HG03066 (cell line): ENCODE measurements around the gene RUNX1.

Experiments
- ATAC-seq: cut with Tn5 transposase; IDR thresholded peaks from one replicate; pipeline ENCODE4 v1.9.1; 2021; ENCODE audit warnings: low read depth; ENCODE audit not compliant: unreplicated experiment

Gene RUNX1

DNA sequence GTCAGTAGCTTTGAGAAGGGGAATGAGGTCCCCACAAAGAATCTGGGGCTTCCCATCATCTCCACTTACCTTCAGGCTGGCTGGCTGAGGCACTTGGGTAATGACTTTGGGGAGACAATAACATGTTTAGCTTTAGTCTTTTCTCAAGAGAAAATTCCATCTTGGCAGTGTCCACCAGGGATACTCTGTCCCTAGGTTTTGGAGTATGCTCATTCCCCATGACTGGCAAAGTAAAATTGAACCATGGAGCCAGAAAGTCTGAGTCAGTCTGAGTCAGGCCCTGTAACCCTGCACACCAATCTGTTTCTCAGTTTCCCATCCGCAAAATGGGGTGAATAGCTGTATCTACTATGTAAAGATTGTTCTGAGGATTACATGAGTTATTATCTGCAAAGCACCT, 28.2 kb downstream of the RUNX1 start:
- ATAC-seq: no peak

DNA sequence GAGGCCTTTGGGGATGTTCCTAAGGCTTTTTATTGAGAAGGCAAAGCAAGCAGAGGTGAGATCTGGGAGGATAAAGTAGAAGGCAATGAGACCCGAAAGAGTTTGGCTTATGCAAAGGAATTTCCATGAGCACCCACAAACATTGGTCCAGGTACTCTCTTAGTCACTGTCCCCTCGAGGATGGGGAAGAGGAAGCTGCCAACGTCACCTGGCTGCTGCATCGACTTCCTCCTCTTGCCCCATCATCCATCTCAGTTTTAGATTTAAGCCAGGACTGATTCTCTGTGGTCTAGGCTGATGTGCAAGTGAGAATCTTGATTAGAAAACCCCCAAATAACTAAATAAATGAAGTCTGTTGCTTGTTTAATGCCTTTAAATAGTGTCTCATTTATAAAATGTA, 28.7 kb downstream of the RUNX1 start:
- ATAC-seq: no peak

DNA sequence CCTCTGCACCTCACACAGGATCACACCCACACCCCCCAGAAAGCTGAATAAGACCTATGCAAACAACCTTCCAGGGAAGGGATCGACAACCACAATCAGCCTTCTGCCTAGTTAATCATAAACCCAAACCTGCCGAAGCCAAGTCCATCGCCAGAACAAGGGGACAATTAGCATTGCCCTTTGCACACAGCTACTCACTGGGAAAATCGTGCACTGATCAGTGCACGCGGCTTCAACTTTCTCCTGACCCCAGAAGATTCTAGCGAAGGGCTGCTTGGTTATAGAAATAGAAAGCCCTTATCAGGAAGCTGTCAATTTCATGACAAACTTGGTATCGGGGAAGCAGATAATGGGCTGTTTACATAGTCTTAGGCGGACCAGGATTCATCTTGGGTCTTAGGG, 29.5 kb downstream of the RUNX1 start:
- no peak for ATAC-seq

DNA sequence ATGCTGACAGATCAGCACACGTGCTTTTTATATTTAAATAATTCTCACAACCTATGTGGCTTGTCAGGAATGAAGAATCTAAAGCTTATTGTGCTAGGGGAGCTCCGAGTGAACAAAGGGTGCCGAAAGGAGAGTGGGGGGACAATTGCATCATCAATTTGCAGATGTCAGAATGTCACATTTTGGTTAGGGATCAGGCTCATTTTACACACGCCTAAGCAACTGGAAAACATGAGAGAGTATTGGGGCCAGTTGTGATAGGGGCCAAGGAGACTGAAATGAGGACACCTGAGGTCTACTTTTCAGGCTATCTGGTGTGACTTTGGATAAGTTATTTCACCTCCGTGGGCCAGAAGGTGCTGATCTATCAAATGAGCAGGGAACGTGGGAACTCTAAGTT, 31.8 kb downstream of the RUNX1 start:
- ATAC-seq: no peak

DNA sequence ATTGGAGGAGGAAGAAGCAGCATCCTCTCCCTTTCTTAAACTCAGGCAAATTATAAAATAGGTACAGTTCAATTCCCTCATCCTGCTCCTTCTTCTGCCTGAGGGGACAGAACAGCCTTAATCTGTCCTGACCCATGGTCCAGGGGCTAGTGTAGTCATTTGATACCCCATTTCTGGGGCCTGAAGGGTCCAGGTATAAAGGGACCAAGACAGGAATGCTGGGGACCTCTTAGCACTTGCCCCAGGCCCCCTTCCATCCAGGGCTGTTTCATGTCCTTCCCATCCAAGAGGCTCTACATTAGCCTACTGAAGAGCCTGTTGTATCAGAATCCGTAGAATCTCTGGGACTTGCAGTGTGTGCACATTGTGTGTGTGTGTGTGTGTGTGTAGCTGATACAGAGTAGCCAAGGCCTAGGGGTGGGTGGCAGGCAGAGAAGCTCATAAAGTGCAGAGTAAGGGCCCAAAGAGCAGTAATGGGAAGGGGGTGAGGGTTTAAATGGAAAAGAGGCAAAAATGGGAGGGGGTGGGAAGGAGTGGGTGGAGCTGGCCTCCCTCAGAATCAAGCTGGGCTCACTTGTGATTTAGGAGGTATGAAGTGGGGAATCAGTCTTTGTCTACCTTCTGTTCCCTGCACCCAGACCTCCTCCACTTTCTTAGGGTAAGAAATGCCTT, 32.4 kb downstream of the RUNX1 start:
- ATAC-seq: no peak

DNA sequence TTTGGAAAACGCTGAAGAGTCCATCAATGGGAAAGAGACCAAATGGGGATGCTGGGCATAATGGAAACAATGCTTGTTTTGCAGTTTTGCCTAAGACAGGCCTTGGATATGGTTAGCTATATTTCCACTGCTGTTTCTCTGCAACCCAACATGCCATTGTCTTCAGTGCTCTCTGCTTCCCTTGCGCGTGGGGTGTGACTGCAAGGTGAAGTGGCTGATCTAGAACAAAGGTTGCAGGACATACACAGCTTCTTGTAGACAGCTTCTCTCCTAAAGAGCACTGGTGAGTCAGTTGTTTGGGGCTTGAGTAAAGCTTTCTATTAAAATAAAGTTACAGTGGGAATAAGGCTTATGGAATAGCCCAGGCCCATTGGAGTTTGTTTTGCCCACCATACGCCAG, 33.0 kb downstream of the RUNX1 start:
- ATAC-seq: no peak

DNA sequence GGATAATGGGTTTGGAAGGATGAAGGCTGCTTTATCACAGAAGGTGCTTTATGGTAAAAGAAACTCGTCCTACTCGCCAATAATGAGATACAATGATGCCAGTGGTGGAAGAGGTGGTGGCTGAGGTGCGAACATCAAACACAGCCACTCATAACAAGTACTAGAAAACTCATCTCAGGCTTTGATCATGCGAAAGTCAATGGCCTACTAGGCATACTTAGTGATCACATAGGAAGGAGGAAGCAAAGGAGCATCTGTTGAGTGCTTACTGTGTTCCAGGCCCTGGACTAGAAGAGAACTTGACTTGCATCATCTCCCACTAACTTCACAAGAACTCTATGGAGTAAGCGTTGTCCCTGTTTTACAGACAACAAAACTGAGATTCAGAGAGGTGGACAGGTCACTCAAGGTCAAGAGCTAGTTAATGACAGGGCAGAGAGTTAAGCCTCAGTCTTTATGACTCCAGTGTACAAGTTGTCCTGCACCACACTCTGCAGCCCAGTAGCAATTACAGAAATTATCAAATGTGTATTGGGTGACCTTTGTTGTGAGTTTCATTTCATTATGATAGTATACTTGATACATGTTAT, 33.6 kb downstream of the RUNX1 start:
- no peak for ATAC-seq

DNA sequence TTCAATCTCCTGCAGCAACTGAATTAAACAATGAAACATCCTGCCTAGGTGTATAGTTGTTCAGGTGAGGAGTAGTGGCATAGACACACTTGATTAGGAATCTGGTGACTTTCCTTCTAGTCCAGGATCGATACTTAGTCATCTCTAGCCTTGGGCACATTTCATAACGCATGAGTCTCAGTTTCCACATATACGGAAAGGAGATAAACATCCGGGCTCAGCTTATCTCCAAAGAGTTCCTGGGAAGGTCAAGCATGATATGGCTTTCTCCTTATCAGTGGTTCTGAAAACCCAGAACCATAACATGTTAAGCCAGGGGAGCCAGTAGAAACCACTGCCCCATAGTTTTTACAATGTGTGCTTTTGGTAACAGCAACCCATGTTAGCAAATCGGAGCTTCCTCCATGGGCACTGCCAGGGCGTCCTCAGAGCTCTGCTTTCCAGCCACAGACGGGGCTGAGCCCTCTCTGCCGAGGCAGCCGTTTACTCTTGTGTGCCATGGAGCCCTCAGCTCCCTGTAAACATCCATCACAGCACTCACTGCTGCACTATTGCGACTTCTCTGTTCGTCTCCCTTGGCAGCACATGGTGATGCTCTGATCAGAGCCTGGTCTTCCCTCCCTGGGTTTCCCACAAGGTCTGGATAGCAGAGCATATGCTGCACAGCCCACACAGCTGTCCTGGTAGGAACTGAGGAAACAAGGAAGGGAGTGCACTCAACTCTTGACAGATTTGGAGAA, 34.6 kb downstream of the RUNX1 start:
- no peak for ATAC-seq

DNA sequence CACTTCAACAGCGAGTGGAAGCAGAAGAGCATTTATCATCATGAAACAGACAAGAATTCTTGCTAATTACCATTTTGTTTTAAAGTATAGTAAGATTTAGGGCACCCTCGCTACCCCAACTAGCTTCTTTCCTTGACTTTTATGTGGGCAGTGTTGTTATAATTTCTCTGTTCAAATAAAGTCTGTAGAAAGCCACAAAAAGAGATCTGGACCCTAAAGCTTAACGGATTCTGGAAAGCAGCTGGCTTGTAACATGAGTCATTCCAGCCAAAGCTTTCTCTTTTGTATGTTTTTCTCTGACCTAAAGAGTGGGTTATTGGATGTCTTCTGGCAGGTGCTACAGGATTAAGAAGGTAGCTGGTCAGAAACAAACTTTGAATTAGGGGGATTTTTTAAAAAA, 37.4 kb downstream of the RUNX1 start:
- ATAC-seq: no peak

DNA sequence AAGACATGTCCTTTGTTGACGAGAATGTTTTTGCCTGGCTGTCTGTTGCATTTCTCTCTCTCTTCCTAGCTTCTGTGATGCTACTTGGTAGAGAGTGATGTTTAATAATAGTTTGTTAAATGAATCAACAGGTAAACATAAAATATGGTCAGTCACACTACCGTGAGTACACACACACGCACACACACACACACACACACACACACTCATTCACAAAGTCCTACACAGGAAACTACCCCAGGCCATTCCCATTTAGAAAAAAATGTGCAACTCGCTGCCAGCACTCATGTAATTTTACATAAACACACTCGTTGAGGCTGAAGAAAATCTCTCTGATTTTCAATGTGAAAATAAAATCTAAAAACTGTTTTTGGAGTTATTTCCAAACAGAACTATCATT, 38.7 kb downstream of the RUNX1 start:
- ATAC-seq: no peak

DNA sequence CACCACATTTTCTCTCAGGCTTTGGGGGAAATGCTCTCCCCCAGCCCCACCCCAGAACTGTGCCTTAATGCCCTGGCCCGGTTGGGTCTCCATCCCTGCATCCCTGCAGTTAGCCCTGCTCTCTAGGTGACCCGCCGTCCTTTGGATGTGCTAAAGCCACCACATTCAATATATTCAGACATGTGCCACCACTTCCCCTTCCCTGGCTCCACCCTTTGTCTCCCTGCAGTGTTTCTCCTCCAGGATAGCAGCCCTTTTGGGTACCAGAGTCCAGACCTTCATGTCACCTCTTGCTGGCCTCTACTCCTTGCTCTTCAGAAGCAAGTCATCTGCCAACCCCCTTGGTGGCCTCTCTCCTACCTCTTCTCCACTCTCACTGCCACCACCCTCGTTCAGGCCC, 41.8 kb downstream of the RUNX1 start:
- ATAC-seq: no peak

DNA sequence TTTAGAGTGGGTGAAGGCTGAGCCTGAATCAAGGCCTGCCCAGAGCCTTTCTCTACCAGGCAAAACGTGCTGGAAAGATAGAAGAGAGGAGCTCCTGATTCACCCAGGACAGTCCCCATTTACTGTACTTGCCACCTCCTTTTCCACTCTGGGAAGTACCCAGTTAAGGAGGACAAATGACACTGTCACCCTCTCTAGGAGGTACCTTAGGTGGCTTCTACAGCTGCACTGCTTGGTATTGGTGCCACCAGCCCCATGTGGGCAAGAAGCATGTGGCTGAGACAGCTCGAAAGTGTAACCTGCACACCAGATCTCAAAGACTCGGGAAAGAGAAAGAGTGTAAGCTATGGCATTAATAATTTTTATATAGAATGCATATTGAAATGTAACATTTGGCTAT, 42.3 kb downstream of the RUNX1 start:
- ATAC-seq: no peak

DNA sequence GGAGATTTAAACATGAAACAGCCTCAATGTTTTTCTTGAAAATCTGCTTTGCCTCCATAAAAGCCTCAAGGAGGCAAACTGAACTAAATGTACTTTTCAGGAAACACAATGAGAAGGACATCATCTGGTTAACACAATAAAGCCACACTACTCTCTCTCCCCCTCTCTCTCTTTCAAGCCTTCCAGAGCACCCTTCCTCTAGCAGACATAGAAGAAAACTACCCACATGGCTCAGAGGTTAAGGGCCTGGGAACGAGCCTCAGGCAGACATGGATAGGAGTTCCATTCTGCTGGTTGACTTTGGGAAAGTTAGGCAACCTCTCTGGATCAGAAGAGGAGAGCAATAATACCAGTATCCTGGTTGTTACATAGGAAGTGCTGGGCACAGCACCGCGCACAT, 42.9 kb downstream of the RUNX1 start:
- ATAC-seq: no peak

DNA sequence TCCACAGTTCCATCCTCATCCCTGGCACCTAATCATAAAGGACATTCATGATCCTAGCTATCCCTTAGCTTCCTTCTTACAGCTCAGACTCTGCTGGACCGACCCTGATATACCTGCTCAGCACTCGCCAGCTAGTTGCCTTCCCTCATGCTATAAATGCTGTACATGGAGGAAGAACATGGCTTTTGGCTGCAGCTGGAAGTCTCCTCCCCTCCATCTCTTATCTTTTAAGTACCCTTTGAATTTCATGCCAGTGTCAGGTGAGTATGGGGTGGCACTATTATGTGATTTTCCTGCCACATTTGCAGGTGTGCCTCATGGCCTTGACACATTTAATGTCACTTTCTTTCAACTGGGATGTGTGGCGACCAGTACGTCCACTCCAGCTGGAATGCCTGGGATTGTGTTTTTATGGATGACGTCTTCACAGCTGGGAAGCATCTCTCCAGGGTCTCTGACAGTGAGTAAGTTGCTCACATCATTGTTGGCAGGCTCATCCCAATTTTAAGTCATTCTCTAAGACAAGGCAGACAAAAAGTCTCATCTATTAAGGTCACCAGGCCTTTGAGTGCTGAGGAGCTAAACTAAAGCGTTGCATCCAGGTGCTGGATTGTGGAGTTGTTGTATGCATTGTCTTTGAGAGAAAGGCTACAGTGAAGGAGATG, 43.4 kb downstream of the RUNX1 start:
- ATAC-seq: no peak

DNA sequence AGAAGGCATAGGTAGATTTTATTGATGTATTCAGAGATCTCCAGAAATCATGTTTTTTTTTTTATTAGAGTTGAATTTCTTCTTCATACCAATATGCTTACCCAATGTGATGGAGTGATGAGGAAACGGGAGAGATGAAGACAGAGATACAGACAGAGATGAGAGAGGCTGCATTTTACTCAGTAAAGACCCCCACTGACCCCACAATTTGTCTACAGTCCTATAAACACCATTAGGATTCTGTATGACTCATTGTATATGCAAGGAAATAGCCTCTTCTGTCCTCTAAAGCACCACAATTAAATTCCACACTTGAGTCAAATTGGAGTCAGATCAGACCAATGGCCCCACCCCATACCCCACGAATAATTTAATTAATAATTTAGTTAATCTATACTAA, 44.0 kb downstream of the RUNX1 start:
- no peak for ATAC-seq

DNA sequence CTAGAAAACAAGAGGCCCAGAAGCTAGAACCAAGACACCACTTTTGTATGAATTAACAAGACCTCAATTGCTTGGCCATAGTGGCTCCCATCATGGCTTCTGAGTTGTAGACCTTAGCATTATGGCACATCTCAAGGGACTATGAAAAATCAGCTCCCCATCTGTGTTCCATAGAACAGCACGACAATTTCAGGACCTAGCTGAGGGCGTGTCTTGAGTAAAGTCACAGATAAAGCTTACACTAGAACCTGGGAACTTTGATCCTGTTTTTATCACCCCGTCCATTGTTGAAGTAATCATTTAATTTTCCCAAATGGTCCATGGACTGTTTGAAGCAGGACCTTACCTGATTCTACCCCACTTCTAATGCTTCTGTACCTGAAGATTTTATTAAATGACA, 44.8 kb downstream of the RUNX1 start:
- no peak for ATAC-seq

DNA sequence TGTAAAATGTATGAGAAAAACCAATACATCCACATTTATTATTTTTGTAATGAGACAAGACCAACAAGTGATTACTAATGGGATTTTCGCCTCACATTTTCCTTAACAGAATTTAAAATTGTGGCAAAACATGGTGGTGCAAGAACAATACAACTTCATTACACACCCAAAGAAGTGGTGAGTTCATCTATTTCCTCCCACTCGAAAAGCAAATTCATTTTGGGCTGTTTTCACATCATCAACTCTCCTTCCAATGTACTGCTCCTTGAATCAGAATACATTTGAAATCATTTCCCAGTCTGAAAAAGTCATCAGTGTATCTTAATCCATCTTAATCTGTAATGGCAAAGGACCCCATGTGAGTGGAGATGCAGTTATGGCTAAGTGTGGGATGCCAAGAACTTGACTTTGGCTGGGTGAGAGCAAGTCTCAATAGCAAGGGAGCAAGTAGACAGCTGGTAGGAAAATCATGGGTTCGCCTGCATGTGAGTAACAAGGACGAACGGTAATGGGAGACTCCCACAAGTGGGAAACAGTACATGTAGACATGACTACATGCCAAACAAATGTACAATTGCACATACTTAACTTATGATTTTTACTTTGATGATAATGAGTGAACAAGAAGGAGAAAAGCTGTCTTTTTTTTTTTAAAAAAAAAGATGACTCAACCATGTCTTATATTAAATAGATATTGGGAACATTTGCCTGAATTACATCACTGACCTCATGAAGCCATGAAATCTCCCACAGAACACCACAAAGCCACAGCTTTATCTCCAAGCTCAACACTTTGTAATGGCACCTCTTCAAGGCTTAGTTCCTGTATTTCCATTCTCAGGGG, 46.0 kb downstream of the RUNX1 start:
- ATAC-seq: no peak

DNA sequence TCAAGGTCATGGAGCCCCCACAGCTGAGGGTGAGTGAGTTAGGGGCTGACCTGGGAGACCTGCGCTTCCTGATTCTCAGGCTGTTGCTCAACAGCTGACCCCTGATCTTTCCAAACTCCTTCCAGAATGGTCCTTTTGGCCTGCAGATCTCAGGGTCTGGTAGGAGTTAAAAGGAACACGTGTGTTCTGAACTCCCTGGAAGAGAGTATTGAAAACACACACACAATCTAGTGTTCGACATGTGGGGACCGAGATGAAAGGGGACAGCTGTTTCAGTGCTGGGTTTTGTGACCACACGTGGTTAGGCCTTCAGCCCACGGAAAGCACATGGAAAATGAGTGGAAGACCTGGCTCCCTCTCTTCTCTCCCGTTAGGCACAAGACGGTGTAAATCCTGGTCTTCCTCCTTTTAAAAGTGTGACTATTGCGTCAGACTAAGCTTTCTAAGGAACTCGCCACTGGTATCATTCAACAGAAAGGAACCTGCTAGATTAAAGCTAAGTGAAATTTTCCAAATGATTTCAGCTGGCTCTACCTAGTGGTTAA, 49.6 kb downstream of the RUNX1 start:
- no peak for ATAC-seq

DNA sequence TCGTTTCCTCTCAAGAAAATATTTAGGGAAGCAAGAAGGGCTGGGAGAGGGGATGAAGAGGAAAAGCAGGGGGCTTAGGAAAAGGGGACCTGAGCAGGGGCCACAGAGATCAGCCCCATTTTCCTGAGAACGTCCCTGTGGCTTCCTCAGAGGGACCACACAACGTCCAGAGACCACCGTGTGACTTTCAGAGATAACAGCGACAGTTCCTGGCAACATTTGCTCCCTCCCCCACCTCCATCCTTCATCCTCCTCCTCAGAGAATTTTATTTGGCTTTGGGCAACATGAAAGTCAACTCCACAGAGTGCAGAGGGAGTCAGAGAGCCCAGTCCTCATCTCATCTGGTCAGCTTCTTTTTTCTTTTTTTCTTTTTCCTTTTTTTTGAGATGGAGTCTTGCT, 50.9 kb downstream of the RUNX1 start:
- ATAC-seq: no peak

DNA sequence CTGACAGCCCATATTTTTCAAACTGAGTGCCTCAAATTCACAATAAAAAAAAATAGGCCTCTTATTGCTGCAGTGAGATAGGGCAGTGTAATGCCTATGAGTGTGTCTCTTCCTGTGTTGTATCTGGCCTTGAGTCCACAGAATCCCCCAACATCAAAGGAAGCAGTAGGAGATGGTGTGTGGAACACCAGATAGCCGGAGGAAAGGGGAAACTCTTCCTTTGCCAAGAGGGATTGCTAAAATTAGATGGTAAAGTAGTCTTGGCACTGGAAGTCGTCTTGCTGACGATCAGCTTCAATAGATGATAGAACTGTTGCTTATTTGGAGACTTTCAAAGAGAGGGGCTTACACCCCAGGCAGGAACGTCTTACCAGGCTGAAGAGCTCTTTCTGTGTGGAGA, 51.8 kb downstream of the RUNX1 start:
- ATAC-seq: no peak
